Bladder microvascular endothelial cell (primary cell): Measurements from ENCODE around the gene FKRP. TPM values are rescaled to one million over a fixed set of nuclear protein-coding genes. Genes with fewer than 3 reads are reported as not detected.

Source experiments
- total RNA-seq: library from RNA; depleted of rRNA; stranded (reverse); fragments of >200 nt; gene quantifications from 2 replicates; pipeline ENCODE4 v1.2.3, GENCODE V29; 2014

Gene FKRP, protein sequence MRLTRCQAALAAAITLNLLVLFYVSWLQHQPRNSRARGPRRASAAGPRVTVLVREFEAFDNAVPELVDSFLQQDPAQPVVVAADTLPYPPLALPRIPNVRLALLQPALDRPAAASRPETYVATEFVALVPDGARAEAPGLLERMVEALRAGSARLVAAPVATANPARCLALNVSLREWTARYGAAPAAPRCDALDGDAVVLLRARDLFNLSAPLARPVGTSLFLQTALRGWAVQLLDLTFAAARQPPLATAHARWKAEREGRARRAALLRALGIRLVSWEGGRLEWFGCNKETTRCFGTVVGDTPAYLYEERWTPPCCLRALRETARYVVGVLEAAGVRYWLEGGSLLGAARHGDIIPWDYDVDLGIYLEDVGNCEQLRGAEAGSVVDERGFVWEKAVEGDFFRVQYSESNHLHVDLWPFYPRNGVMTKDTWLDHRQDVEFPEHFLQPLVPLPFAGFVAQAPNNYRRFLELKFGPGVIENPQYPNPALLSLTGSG
- 10.0 and 17.2 TPM in 2 replicates for total RNA-seq

GRCh38 chr19:46745521-46746280 is at the start of gene FKRP:
Gene FKRP (plus strand): TSS chr19:46746057. CDS start chr19:46755451, 9,394 bp downstream.

DNA sequence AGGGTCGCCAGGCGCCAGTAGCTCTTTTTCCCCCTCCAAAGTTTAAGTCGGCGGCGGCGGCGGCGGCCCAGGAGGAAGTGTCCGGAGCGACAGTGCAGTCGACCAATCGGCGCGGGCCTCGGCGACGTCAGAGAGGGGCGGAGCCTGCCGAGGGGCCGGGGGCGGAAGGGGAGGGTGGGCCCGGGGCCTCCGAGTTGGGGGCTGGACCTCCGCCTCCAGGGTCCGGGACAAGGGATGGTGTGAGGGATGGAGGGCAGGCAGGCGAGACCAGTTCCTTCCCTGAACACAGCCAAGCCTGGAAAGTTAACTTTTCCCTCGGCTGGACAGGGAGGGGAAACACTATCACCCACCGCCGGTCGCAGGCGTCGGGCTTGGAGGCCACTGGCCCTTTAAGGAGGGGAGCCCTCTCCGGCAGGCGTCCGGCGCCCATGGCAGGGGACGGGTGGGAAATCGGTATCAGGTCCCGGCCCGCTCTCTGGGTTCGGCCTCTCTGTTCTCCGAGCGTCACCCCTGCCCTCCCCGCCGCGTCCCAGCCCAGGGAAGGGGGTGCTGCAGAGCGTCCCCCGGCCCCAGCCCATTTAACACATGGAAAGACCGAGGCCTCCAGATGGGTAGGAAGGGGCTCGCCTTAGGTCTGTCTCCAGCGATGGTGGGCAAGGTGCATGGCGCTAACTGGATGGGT is 28.7 kb upstream of the FKRP start, which contains the start of gene PRKD2:
Gene PRKD2 (minus strand): TSS at position 81 of the 682 bp plus-strand sequence. CDS start 744 bp downstream, outside the sequence.

DNA sequence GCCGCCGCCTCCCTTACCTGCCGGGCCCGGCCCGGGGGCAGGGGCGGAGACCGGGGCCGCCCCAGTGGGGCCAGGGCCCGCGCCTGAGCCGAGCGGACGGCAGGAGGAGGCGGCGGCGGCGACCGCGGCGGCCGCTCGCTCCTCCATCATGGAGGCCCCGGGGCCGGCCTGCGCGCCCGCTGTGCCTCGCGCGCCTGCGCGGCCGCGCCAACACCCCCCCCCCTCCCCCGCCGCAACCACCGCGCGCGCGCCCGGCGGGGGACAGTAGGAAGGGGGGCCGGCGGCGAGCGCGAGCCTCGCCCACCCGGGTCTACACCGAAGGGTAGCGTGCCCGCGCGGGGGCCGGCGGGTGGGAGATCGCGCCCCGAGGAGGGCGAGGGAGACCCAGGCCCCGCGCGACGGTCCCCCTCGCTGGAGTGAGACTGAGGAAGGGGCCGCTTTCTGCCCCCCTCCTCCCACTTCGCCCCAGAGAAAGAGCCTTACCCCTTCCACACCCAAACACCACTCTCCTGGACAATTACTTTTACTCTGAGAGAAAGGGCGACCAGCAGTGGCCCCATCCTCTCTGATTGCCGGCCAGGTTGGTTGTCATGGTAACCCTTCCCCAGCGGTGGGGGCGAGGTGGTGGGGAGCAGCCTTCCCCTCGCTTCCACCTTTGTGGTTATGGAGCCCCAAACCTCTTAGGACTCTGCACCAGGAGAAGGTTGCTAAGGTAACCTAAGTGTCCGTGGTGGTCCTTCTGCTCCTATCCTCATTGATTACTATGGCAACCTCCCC is 612 bp downstream of the FKRP start, which contains the start of gene STRN4:
Gene STRN4 (minus strand): TSS at position 170 of the 777 bp plus-strand sequence. CDS start 20 bp downstream, at position 150.

DNA sequence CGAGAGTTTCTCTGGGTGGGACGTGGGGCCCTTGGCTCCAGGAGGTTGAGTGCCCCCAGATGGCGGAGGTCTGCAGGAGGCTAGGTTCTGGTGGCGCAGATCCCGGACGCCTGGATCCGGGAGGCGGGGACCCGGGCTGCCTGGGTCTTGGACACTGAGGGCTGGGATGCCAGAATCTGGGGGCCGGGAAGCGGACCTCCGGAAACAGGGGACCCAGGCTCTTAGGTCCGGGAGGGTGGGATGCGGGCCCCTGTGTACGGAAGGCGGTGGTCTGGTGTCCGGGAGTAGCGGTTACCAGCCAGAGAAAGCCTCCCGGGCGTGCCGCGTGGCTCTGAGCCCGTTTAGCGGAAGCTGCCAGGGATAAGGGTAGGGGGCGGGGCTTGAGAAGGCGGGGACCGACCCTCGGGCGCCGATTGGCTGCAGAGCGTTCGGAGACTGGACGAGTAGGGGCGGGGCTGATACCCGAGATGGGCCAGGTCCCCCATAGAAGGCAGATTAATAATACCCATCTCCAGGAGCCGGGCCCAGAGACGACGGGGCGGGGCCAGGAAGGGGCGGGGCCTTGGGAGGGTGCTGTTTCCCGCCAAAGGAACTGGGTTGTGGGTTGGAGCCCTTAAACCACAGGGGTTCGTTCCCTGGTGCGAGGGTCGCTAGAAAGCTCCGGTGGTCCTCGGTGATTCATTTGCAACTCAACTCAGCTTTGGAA is 42.6 kb downstream of the FKRP start, which contains the start of gene SLC1A5:
Gene SLC1A5 (minus strand): TSS at position 333 of the 706 bp plus-strand sequence. CDS start 629 bp downstream, outside the sequence.

Other genes starting within 250 kb of the FKRP start
- gene CALM3, start 144.7 kb upstream of the FKRP start, total RNA-seq = 154 and 253 TPM in 2 replicates
- gene PTGIR, start 121.0 kb upstream of the FKRP start, total RNA-seq = 0.06 and 0.16 TPM in 2 replicates
- gene GNG8, start 109.9 kb upstream of the FKRP start, total RNA-seq = not detected in 2 replicates
- 0.13 and 0.16 TPM in 2 replicates for gene DACT3, start 84.9 kb upstream of the FKRP start, total RNA-seq
- 50.5 and 104 TPM in 2 replicates for gene PRKD2, start 28.9 kb upstream of the FKRP start, total RNA-seq
- gene STRN4, start 393 bp downstream of the FKRP start, total RNA-seq = 65.2 and 128 TPM in 2 replicates
- gene SLC1A5, start 42.5 kb downstream of the FKRP start, total RNA-seq = 41.0 and 55.0 TPM in 2 replicates
- 105 and 160 TPM in 2 replicates for gene AP2S1, start 104.8 kb downstream of the FKRP start, total RNA-seq
- gene ARHGAP35, start 114.9 kb downstream of the FKRP start, total RNA-seq = 18.5 and 33.6 TPM in 2 replicates